IPS-18c (cell line): ENCODE measurements around the gene SAP30.

Experiments used
- H3K4me3 ChIP-seq: 2 replicates; pipeline ENCODE4 v1.7.0; 2013; ENCODE audit warnings: low read depth, mild to moderate bottlenecking, low read length, moderate library complexity; ENCODE audit not compliant: insufficient read depth
- H3K9me3 ChIP-seq: one replicate; pipeline ENCODE4 v1.6.1; 2013; ENCODE audit warnings: mild to moderate bottlenecking, low read length, moderate library complexity; ENCODE audit not compliant: control insufficient read depth, insufficient read depth

The SAP30 gene

DNA sequence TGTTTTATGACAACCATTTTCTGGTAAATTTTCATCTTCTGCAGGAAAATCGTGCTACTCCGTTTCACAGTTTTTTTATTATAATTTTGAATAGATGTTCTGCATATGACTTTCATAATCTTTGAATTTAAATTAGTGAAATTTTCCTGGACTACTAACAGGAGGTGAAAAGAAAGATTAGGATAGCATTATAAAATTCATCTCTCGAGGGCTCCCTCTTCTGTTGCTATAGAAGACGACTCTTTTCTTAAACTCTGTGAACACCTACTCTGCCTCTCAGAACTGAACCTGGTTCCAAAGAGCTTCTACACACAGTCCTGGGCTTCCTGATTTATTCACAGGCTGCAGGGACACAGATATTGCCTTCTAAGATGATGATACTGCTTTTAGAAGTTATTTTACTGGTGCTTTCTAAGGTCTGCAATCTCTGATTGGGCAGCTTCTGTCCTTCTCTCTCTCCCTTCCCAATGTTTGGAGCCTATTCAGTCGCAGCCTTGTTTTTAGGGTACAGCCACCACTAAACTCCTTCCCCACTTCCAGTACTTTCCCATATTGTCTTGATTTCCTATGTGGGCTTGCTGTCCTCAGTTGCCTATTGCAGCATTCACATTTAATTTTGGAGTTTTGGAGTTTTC is 10.1 kb upstream of the SAP30 start:
- H3K4me3 ChIP-seq: no peak overlapping the region
- no peaks in the 10 kb centered on the region for H3K9me3 ChIP-seq

- Histone ChIP-seq H3K4me3 (no peak overlapping the region), H3K9me3 (no peaks in the 10 kb centered on the region)
Measured at GRCh38 chr4:173362666-173363065, 8.1 kb upstream of the SAP30 start.

GRCh38 chr4:173365359-173365996 is 5.3 kb upstream of the SAP30 start:
- Histone ChIP-seq H3K4me3 (no peak overlapping the region), H3K9me3 (no peaks in the 10 kb centered on the region)

GRCh38 chr4:173367285-173367684 is 3.5 kb upstream of the SAP30 start:
- no peak overlapping the region for H3K4me3 ChIP-seq

DNA sequence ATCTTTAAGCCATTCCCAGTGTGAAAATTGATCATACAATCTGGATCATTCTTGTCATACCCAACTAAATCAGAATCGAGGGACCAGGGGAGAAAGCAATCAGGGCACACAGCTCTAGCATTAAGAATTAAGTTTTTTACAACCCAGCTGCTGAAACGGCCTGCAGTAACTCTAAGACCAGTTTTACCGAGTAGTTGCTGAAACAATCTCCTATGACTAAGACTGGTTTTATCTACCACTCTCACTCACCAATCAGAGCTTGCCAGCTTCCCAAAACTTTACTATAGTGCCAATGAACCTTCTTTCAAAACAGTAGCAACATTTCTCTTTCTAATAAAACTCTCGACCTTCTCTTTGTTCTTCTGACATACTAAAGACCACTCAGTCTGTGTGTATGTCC is 2.8 kb upstream of the SAP30 start:
- Histone ChIP-seq H3K4me3 (no peak overlapping the region), H3K9me3 (no peaks in the 10 kb centered on the region)

More at GRCh38 chr4:173367285-173367684, 3.5 kb upstream of the SAP30 start:
- H3K9me3 ChIP-seq: no peaks in the 10 kb centered on the region

DNA sequence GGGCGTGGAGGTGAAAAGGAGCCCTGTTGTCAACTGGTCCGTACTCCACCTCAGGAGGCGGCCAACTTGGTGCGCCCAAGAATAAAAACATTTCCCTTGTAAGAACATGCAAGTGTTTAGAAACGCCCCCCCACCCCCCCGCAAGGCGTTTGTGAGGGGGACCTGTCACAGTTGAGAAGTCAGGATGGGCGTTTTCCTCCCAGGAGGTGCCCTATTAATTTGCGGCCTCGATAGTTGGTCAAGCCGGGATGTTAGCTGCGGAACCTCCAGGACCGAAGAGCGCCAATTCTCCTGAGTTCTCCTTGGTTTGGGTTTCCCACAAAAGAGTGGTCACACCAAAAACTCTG is 651 bp upstream of the SAP30 start:
- H3K9me3 ChIP-seq: no peaks in the 10 kb centered on the region
- peak overlapping the region; percentile 67 for H3K4me3 ChIP-seq

DNA sequence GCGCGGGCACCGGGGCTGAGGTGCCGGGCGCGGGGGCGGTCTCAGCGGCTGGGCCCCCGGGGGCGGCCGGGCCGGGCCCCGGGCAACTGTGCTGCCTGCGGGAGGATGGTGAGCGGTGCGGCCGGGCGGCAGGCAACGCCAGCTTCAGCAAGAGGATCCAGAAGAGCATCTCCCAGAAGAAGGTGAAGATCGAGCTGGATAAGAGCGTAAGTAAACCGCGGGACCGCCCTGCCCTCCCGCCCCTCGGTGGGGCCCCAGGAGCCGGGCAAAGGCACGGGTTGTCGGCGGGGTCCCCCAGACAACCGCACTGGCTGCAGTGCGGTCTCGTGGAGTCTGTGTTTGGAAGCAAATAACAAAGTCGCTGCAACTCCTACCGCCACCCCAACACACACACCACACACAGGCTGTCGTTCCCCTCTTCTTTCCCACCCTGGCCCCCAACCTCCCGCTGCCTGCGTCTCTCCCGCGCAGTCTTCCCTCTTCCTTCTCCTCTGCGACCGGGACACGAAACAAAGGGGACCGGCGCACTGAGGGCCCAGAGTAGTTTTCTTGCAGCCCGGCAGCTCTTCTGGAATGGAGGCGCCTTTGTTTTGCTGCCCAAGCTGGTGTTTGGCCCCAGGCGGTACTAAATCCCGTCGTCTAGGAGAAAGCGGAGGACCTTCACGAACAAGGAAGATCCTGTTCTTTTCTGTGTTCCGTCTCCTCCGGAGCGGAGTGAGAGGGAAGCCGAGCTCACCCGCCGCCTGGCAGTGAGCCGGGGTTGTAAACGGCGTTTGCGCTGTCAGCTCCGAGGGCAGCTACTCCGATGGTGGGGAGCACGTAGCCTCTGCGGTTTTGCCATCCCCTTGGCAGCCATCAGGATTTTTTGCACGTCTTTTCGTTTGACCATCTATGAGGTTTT is 788 bp downstream of the SAP30 start:
- Histone ChIP-seq H3K9me3 (no peaks in the 10 kb centered on the region), H3K4me3 (peak overlapping the region; percentile 93)

DNA sequence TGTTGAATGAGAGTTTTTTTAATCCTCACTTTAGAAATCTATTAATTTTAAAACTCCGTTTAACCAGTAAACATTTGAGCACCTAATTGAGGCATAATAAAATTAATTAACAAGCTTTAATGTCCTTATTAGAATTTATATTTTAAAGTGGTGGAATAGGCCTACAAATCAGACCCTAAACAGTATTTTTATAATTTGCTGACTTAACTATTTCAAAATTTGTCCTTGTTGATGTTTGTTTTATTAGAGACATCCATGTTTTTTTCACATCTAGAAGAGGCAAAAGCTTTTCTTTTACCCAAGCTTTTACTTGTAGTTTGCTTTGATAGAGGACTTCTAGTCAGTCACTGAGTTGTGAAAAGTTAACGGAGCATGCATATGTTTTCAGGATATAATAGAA is 3.8 kb downstream of the SAP30 start:
- no peaks in the 10 kb centered on the region for H3K9me3 ChIP-seq
- no peak overlapping the region for H3K4me3 ChIP-seq

- no peaks in the 10 kb centered on the region for H3K9me3 ChIP-seq
- no peak overlapping the region for H3K4me3 ChIP-seq
Measured at GRCh38 chr4:173379929-173380328, 9.2 kb downstream of the SAP30 start.

DNA sequence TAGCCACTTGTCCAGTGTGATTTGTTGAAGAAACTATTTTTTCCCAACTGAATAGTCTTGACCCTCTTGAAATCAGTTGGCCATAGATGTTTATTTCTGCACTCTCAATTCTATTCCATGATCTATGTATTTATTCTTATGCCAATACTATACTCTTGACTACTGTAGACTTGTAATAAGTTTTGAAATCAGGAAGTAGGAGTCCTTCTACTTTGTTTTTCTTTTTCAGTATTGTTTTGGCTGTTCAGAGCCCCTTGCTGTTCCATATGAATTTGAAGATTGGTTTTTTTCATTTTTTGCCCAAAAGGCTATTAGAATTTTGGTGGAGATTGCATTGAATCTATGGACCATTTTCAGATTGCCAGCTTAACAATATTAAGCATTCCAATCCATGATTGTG is 10.2 kb downstream of the SAP30 start:
- Histone ChIP-seq H3K9me3 (no peaks in the 10 kb centered on the region), H3K4me3 (no peak overlapping the region)

DNA sequence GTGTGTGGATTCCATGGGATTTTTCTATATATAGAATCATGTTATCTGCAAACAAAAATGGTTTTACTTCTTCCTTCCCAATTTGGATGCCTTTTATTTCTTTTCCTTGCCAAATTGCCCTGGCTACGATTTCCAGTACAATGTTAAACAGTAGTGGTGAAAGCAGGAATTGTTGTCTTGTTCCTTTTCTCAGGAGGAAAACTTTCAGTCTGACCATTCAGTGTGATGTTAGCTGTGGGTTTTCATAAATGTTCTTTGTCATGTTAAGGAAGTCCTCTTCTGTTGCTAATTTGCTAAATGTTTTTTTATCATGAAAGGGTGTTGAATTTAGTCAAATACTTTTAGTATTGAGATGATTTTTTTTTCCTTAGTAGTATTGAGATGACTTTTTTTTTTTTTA is 10.9 kb downstream of the SAP30 start:
- no peaks in the 10 kb centered on the region for H3K9me3 ChIP-seq
- H3K4me3 ChIP-seq: no peak overlapping the region

- H3K9me3 ChIP-seq: no peaks in the 10 kb centered on the region
- no peak overlapping the region for H3K4me3 ChIP-seq
Measured at GRCh38 chr4:173382349-173382748, 11.6 kb downstream of the SAP30 start.

- H3K4me3 ChIP-seq: no peak overlapping the region
Measured at GRCh38 chr4:173386751-173387150, 16.0 kb downstream of the SAP30 start.

DNA sequence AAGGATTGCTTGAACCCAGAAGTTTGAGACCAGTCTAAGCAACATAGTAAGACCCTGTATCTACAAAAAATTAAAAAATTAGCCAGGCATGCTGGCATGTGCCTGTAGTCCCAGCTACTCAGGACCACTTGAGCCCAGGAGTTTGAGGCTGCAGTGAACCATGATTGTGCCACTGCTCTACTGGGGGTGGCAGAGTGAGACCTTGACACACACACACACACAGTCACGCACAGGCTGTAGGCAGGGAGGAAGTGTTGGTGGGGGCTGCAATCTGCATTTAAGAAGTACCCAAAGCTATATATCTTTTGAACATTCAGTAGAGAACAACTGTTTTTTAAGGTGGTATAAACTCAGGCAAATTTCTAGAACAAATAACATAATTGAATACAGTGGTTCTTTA is 20.9 kb downstream of the SAP30 start:
- Histone ChIP-seq H3K4me3 (no peak overlapping the region), H3K9me3 (no peaks in the 10 kb centered on the region)

More at GRCh38 chr4:173386751-173387150, 16.0 kb downstream of the SAP30 start:
- no peaks in the 10 kb centered on the region for H3K9me3 ChIP-seq

DNA sequence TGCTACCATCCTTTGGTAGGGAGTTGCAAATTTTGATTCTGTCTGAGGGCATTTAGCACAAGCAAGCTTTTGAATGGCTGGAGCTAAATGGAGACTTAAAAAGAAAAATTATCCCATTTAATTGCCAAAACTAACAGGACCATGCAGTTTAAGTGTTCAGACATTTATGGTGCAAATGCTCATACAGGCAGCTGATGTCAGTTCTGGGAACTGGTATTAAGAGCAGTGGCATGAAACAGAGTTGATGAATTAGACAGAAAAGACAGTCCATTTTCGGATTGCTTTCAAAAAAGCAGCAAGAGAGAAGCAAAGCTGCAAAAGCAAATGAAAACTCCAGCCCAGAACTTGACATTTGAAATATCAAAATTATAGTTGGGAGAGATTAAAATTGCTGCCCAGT is 26.9 kb downstream of the SAP30 start:
- no peak overlapping the region for H3K4me3 ChIP-seq
- H3K9me3 ChIP-seq: no peaks in the 10 kb centered on the region

DNA sequence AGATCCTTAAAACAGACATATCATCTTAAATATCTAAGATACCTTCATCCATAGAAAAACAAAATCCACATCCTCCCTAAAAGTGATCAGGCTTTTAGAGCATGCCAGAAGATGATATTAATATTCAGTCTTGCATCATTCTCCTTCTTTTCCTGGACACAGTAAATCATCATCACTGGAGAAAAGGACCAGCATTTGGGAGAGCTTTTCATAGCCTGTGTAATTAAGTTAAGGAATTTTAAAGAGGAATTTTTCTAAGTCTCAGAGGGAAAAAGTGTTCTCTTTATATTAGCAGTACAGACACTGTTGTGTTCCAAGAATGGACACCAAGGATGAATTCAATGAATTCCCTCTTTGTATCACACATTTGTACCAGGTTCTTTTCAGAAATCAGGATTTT is 27.5 kb downstream of the SAP30 start:
- no peak overlapping the region for H3K4me3 ChIP-seq
- no peaks in the 10 kb centered on the region for H3K9me3 ChIP-seq

GRCh38 chr4:173398779-173399415 is 28.1 kb downstream of the SAP30 start, which contains the start of gene SCRG1:
Gene SCRG1 (minus strand): TSS chr4:173399116. CDS start chr4:173391414, 7,702 bp downstream.
- Histone ChIP-seq H3K9me3 (no peaks in the 10 kb centered on the region), H3K4me3 (no peak within 1 kb of the TSS)
